Common myeloid progenitor, CD34-positive (primary cell): Measurements from ENCODE around the gene NOVA2.

Experiments used
- CTCF ChIA-PET: fragments of 350-600 bp; sonication (Branson Sonifier 250); formaldehyde crosslinking; loops from one replicate; lab custom pipeline; 2021; ENCODE audit warnings: antibody characterized with exemption; lab: Charles Lee
- POLR2A ChIA-PET: fragments of 350-600 bp; sonication (Branson Sonifier 250); formaldehyde crosslinking; loops from one replicate; lab custom pipeline; 2021; ENCODE audit warnings: antibody characterized with exemption; lab: Charles Lee
- DNase-seq, 3 donors: peaks; one replicate each; pipeline versions ENCODE4 v3.0.0 to v3.0.0-alpha.2; 2013
- H3K27ac ChIP-seq, 2 experiments: 1 replicate in 1 of 2; 2 replicates in 1 of 2; pipeline ENCODE4 v1.7.0; 2013; ENCODE audit warnings: inconsistent platforms in 2 of 2, low read length in 2 of 2, mild to moderate bottlenecking in 2 of 2, low read depth in 1 of 2, moderate library complexity in 1 of 2; ENCODE audit not compliant: severe bottlenecking in 2 of 2, insufficient read depth in 1 of 2, poor library complexity in 1 of 2
- H3K27me3 ChIP-seq, 5 experiments: replicated peaks in 2 of 5; 1 replicate in 3 of 5; 2 replicates in 2 of 5; pipeline versions ENCODE4 v1.6.1 to v1.7.0; 2013; ENCODE audit warnings: low read length in 4 of 5, mild to moderate bottlenecking in 2 of 5, moderate library complexity in 2 of 5, inconsistent platforms in 1 of 5; ENCODE audit not compliant: insufficient read depth in 5 of 5, control insufficient read depth in 4 of 5
- H3K36me3 ChIP-seq, 4 experiments: 1 replicate in 2 of 4; 2 replicates in 2 of 4; pipeline versions ENCODE4 v1.6.1 to v1.7.0; 2013; ENCODE audit warnings: low read length in 3 of 4, control low read depth in 1 of 4, mild to moderate bottlenecking in 1 of 4; ENCODE audit not compliant: control insufficient read depth in 4 of 4, insufficient read depth in 4 of 4
- H3K4me1 ChIP-seq, 4 experiments: 1 replicate in 3 of 4; 2 replicates in 1 of 4; pipeline versions ENCODE4 v1.6.1 to v1.7.1; 2013; ENCODE audit warnings: low read length in 3 of 4, mild to moderate bottlenecking in 3 of 4, control low read depth in 1 of 4, inconsistent platforms in 1 of 4, moderate library complexity in 1 of 4; ENCODE audit not compliant: control insufficient read depth in 4 of 4, insufficient read depth in 4 of 4; ENCODE audit errors: control extremely low read depth in 1 of 4
- H3K4me3 ChIP-seq, 7 experiments: 1 replicate in 4 of 7; 2 replicates in 3 of 7; pipeline versions ENCODE4 v1.5.1 to v1.7.0; 2013; ENCODE audit warnings: mild to moderate bottlenecking in 7 of 7, low read length in 6 of 7, moderate library complexity in 6 of 7, inconsistent platforms in 2 of 7, low read depth in 2 of 7, control low read depth in 1 of 7; ENCODE audit not compliant: insufficient read depth in 4 of 7, control insufficient read depth in 1 of 7; ENCODE audit errors: extremely low read depth in 1 of 7
- H3K9me3 ChIP-seq, 5 experiments: 1 replicate in 4 of 5; 2 replicates in 1 of 5; pipeline versions ENCODE4 v1.6.1 to v1.7.1; 2013; ENCODE audit warnings: low read length in 4 of 5, mild to moderate bottlenecking in 2 of 5, inconsistent platforms in 1 of 5, low read depth in 1 of 5, moderate library complexity in 1 of 5; ENCODE audit not compliant: control insufficient read depth in 4 of 5, insufficient read depth in 2 of 5; ENCODE audit errors: control extremely low read depth in 1 of 5
- WGBS: methylation state at CpG from one replicate; pipeline ENCODE4 v1.1.5; 2013; ENCODE audit not compliant: insufficient coverage; 5-methylcytosine and 5-hydroxymethylcytosine counted together

NOVA2 gene

GRCh38 chr19:45954156-45954555 is 19.5 kb downstream of the NOVA2 start:
- Histone ChIP-seq H3K4me3 (no peak overlapping the region), H3K27ac (no peak overlapping the region), H3K4me1 (peaks cover 0 to 10% (median 7%) of the 10 kb centered on the region in 4 experiments), H3K9me3 (peaks cover 0 to 2% (median 0%) of the 10 kb centered on the region in 5 experiments), H3K27me3 (peaks cover 3 to 47% (median 4%) of the 10 kb centered on the region in 5 experiments), H3K36me3 (no peaks in the 10 kb centered on the region)
- 39% methylated on average over 5 of the region's 9 CpGs for WGBS
- POLR2A ChIA-PET: no interaction called here
- CTCF ChIA-PET: interaction anchor here (1.1 to 1.2 kb wide), 2 partner anchors 25 to 53 kb away, joined by 3 to 4 read pairs; no protein-coding TSS in a partner anchor
- peak in 1 of 3 donors; percentile 39 for DNase-seq

GRCh38 chr19:45953676-45954075 is 20.0 kb downstream of the NOVA2 start:
- Histone ChIP-seq H3K4me3 (no peak overlapping the region), H3K27ac (no peak overlapping the region), H3K9me3 (peaks cover 0 to 2% (median 0%) of the 10 kb centered on the region in 5 experiments), H3K36me3 (no peaks in the 10 kb centered on the region), H3K27me3 (peaks cover 2 to 43% (median 3%) of the 10 kb centered on the region in 5 experiments), H3K4me1 (peaks cover 0 to 10% (median 7%) of the 10 kb centered on the region in 4 experiments)
- CTCF ChIA-PET: interaction anchor here (1.2 kb wide), 1 partner anchor 24 kb away, joined by 4 read pairs; no protein-coding TSS in a partner anchor
- POLR2A ChIA-PET: no interaction called here
- WGBS: 95% methylated on average over 6 of the region's 8 CpGs
- no peak for DNase-seq

GRCh38 chr19:45952686-45953505 is 20.8 kb downstream of the NOVA2 start:
- H3K36me3 ChIP-seq: no peaks in the 10 kb centered on the region
- peak; percentile 40 to 71 (median 65) for DNase-seq
- H3K4me1 ChIP-seq: peaks cover 0 to 10% (median 7%) of the 10 kb centered on the region in 4 experiments
- CTCF ChIA-PET: interaction anchor here (0.9 to 1.2 kb wide), 2 partner anchors 10 to 24 kb away, joined by 4 to 5 read pairs; no protein-coding TSS in a partner anchor
- peaks cover 0 to 2% (median 0%) of the 10 kb centered on the region in 5 experiments for H3K9me3 ChIP-seq
- no peak overlapping the region for H3K27ac ChIP-seq
- POLR2A ChIA-PET: no interaction called here
- H3K27me3 ChIP-seq: peaks cover 0 to 37% (median 3%) of the 10 kb centered on the region in 5 experiments
- WGBS: 6% methylated on average over 22 of the region's 43 CpGs
- H3K4me3 ChIP-seq: peak overlapping the region in 3 of 7 experiments; percentile 4 to 54 (median 40)

GRCh38 chr19:45952341-45952685 is 21.4 kb downstream of the NOVA2 start:
- WGBS: 60% methylated on average over 6 of the region's 8 CpGs
- no peak overlapping the region for H3K27ac ChIP-seq
- H3K4me1 ChIP-seq: peaks cover 0 to 10% (median 7%) of the 10 kb centered on the region in 4 experiments
- peaks cover 0 to 40% (median 3%) of the 10 kb centered on the region in 5 experiments for H3K27me3 ChIP-seq
- H3K36me3 ChIP-seq: no peaks in the 10 kb centered on the region
- H3K9me3 ChIP-seq: peaks cover 0 to 2% (median 0%) of the 10 kb centered on the region in 5 experiments
- ChIA-PET POLR2A (no interaction called here), CTCF (interaction anchor here (0.9 kb wide), 1 partner anchor 10 kb away, joined by 5 read pairs; no protein-coding TSS in a partner anchor)
- no peak for DNase-seq
- H3K4me3 ChIP-seq: no peak overlapping the region

GRCh38 chr19:45947926-45948325 is 25.7 kb downstream of the NOVA2 start:
- ChIA-PET POLR2A (no interaction called here), CTCF (no interaction called here)
- WGBS: 100% methylated on average over 1 of the region's 1 CpG
- Histone ChIP-seq H3K9me3 (peaks cover 0 to 4% (median 0%) of the 10 kb centered on the region in 5 experiments), H3K4me3 (no peak overlapping the region), H3K27ac (no peak overlapping the region), H3K27me3 (peaks cover 0 to 26% (median 4%) of the 10 kb centered on the region in 5 experiments), H3K36me3 (no peaks in the 10 kb centered on the region), H3K4me1 (peaks cover 0 to 5% (median 4%) of the 10 kb centered on the region in 4 experiments)
- DNase-seq: no peak

GRCh38 chr19:45940515-45940805 is 33.2 kb downstream of the NOVA2 start:
- no peak overlapping the region for H3K27ac ChIP-seq
- 72% methylated on average over 32 of the region's 32 CpGs for WGBS
- no peak overlapping the region for H3K4me3 ChIP-seq
- H3K27me3 ChIP-seq: peaks cover 11 to 84% (median 29%) of the 10 kb centered on the region in 5 experiments
- no peaks in the 10 kb centered on the region for H3K36me3 ChIP-seq
- ChIA-PET POLR2A (interaction anchor here (0.6 to 0.7 kb wide), 2 partner anchors 122 to 568 kb away, joined by 3 to 4 read pairs; no protein-coding TSS in a partner anchor), CTCF (no interaction called here)
- H3K4me1 ChIP-seq: peaks cover 0 to 5% (median under 1%) of the 10 kb centered on the region in 4 experiments
- DNase-seq: no peak
- H3K9me3 ChIP-seq: peaks cover 0 to 6% (median 3%) of the 10 kb centered on the region in 5 experiments
